Ovary (tissue), 9 donors: ENCODE results near the gene WWTR1. TPM values are rescaled to one million over a fixed set of nuclear protein-coding genes. Genes with fewer than 3 reads are reported as not detected.

Source experiments
- DNase-seq, 5 donors: peaks; one replicate each; pipeline ENCODE4 v3.0.0-alpha.2; 2019 to 2020
- H3K27ac ChIP-seq, 2 donors: fragments of 200-600 bp; one replicate each; pipeline versions ENCODE4 v1.5.1 to v1.8.0; 2019 to 2022
- H3K27me3 ChIP-seq: fragments of 200-600 bp; one replicate; pipeline ENCODE4 v1.8.0; 2022
- H3K36me3 ChIP-seq: fragments of 200-600 bp; sonication (generic); one replicate; pipeline ENCODE4 v1.5.1; 2019
- H3K4me1 ChIP-seq: one replicate; pipeline ENCODE4 v1.8.1; 2013; ENCODE audit warnings: mild to moderate bottlenecking, moderate library complexity; ENCODE audit not compliant: insufficient read depth
- H3K4me3 ChIP-seq: fragments of 200-600 bp; sonication (generic); one replicate; pipeline ENCODE4 v1.5.1; 2017
- H3K9me3 ChIP-seq, 2 donors: fragments of 200-600 bp in 1 of 2; sonication (generic) in 1 of 2; one replicate each; pipeline versions ENCODE4 v1.5.1 to v1.8.1; 2013 to 2019; ENCODE audit warnings: mild to moderate bottlenecking in 1 of 2, moderate library complexity in 1 of 2
- CTCF ChIP-seq, 3 donors: fragments of 450-650 bp in 2 of 3; fragments of 200-600 bp in 1 of 3; IDR thresholded peaks; one replicate each; pipeline versions ENCODE4 v1.5.1 to v1.8.0; 2016 to 2022; ENCODE audit warnings: antibody characterized with exemption in 3 of 3, mild to moderate bottlenecking in 1 of 3
- EP300 ChIP-seq: sonication (generic); formaldehyde crosslinking; IDR thresholded peaks from one replicate; pipeline ENCODE4 v1.6.1; 2017; ENCODE audit warnings: antibody characterized with exemption
- POLR2A ChIP-seq: fragments of 450-650 bp; IDR thresholded peaks from one replicate; pipeline ENCODE4 v1.6.1; 2017; ENCODE audit warnings: antibody characterized with exemption, mild to moderate bottlenecking, moderate library complexity
- WGBS, 3 donors: extraction: QIAGEN DNeasy Blood & Tissue Kit in 1 of 3; methylation state at CpG; one replicate each; pipeline versions ENCODE4 v1.1.5 to v1.1.7; 2013 to 2017; 5-methylcytosine and 5-hydroxymethylcytosine counted together
- intact Hi-C, 4 donors: fragments of 100-400 bp; cut with DNase I; formaldehyde crosslinking; loops; one replicate each; pipeline versions ENCODE4 v1.11.0 to v1.15.1; 2022 to 2023
- polyA plus RNA-seq, 2 donors: library from polyadenylated mRNA; stranded (reverse); fragments of 200-250 nt in 1 of 2; fragments of 350-450 nt in 1 of 2; fragmentation: Illumina TruSeq in 1 of 2; extraction: RNeasy Lipid Tissue Mini Kit (QIAGEN cat#74804) in 1 of 2; gene quantifications; one replicate each; pipeline ENCODE4 v1.2.3, GENCODE V29; 2013 to 2014
- total RNA-seq, 7 donors: library from RNA; depleted of rRNA in 2 of 7; stranded (reverse); fragments of >200 nt in 2 of 7; fragmentation: NEBNext Ultra II Directional in 3 of 7; extraction: Animal tissue kit (Norgen Biotek cat#: 25700) in 3 of 7; gene quantifications; one replicate each; pipeline versions ENCODE4 v1.1.0 to v1.2.4, GENCODE V29; 2016 to 2023
- donor health status: DM: no; HTN: no; CAD: no; lungs with moderate emphysema.
- donor health status: DM: no; HTN: no; CAD: no.
- donor health status: Bipolar disorder and iron deficiency.
- donor health status: DM: yes; HTN: yes; CAD: no.
- donor health status: DM: no; HTN: no; CAD: no.
- donor health status: DM: yes; HTN: yes; CAD: no.

Gene WWTR1
- total and polyA plus RNA-seq, 9 donors = 65.4 to 160 (median 96.4) TPM

- Histone ChIP-seq H3K4me3 (no peak overlapping the region), H3K27ac (no peak overlapping the region), H3K9me3 (no peaks in the 10 kb centered on the region), H3K36me3 (no peaks in the 10 kb centered on the region), H3K4me1 (no peaks in the 10 kb centered on the region), H3K27me3 (no peaks in the 10 kb centered on the region)
- 69 to 94% (median 90%) methylated on average over 6 of the region's 6 CpGs for WGBS, 3 donors
- intact Hi-C loops = loop anchor here in 1 of 4 donors (10.0 kb wide), 2 partner anchors 140 to 310 kb away; no protein-coding TSS in a partner anchor
- TF ChIP-seq CTCF (IDR thresholded peaks at IDR 0.05) (no peak), POLR2A (no peak), EP300 (no peak)
- no peak for DNase-seq
Observed at GRCh38 chr3:149494759-149495580, 162.9 kb downstream of the WWTR1 start.

DNA sequence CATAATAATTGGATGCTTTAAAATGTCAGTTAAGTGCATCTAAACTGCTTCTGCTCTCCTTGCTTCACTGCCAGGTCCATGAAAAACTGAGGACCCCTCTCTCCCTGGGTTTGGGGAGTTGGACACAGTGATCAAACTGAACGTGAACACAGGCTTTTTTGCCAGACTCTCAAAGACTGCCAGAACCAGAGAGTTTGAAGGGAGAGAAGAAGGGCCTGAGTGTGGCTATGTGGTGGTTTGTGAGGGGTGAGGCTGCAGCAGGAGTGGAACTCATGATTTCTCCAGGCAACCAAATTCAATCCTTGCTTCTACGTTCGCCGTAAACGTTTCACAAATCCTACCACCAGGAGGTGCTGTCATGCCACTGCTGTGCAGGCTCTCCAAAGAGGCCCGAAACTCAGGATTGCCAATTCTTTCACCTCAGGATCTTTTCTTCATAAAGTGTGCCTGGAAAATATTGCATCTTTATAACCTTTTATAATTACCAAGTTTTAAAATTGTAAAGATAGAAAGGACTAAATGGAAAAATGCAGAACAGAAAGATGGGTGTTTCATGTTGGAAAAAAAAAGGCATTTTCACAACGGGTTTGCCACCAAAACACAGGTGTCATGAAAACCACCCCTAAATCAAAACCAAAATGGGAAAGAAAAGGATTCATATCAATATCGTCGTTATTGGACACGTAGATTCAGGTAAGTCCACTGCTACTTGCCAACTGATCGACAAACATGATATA is 163.6 kb downstream of the WWTR1 start:
- H3K27me3 ChIP-seq = no peaks in the 10 kb centered on the region
- intact Hi-C loops = loop anchor here in 1 of 4 donors (10.0 kb wide), 2 partner anchors 139 to 311 kb away; no protein-coding TSS in a partner anchor
- H3K4me1 ChIP-seq = no peaks in the 10 kb centered on the region
- H3K36me3 ChIP-seq = no peaks in the 10 kb centered on the region
- H3K27ac ChIP-seq = no peak overlapping the region
- 29 to 36% (median 35%) methylated on average over 11 of the region's 11 CpGs for WGBS, 3 donors
- H3K9me3 ChIP-seq = no peaks in the 10 kb centered on the region
- TF ChIP-seq CTCF (IDR thresholded peaks at IDR 0.05) (peak; percentile 65 to 77 (median 72)), POLR2A (no peak)
- H3K4me3 ChIP-seq = no peak overlapping the region
- DNase-seq = peak; percentile 62 to 80 (median 71)

DNA sequence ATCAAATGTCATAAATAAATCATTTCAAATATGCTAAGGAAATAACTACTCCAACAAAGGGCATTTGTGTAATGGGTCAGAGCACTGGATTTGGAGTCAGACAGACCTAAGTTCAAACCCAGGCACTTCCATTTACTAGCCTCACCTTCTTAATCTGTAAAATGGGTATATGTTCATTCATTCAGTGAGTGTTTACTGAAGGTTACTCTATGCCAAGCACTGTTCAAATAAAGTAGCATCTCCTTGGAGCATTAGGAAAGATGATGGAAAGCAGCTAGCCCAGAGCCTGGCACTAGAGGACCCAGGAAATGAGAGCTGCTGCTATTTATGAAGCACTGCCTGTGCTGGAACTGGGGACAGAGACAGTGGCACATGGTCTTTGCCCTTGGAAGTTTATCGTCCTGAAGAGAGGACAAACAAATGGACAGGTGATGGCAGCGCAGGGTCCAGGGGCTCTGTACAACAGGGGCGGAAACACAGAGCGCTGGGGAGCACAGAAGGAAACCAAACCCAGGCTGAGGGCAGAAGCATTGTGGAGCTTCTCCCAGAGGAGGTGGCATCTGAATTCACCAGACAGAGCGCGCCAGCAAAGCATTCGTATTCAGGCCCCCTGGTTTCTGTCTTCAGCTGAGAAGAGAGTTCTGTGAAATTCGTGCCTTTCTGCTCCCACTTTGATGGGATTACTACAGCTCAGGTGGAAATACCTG is 164.4 kb downstream of the WWTR1 start:
- intact Hi-C loops = loop anchor here in 1 of 4 donors (10.0 kb wide), 2 partner anchors 139 to 311 kb away; no protein-coding TSS in a partner anchor
- H3K9me3 ChIP-seq = no peaks in the 10 kb centered on the region
- no peak overlapping the region for H3K27ac ChIP-seq
- DNase-seq = no peak
- no peaks in the 10 kb centered on the region for H3K36me3 ChIP-seq
- H3K27me3 ChIP-seq = no peaks in the 10 kb centered on the region
- no peak overlapping the region for H3K4me3 ChIP-seq
- 86 to 89% (median 88%) methylated on average over 8 of the region's 8 CpGs for WGBS, 3 donors
- no peaks in the 10 kb centered on the region for H3K4me1 ChIP-seq
- TF ChIP-seq EP300 = no peak
- no peak for TF ChIP-seq CTCF (IDR thresholded peaks at IDR 0.05)
- TF ChIP-seq POLR2A = no peak

DNA sequence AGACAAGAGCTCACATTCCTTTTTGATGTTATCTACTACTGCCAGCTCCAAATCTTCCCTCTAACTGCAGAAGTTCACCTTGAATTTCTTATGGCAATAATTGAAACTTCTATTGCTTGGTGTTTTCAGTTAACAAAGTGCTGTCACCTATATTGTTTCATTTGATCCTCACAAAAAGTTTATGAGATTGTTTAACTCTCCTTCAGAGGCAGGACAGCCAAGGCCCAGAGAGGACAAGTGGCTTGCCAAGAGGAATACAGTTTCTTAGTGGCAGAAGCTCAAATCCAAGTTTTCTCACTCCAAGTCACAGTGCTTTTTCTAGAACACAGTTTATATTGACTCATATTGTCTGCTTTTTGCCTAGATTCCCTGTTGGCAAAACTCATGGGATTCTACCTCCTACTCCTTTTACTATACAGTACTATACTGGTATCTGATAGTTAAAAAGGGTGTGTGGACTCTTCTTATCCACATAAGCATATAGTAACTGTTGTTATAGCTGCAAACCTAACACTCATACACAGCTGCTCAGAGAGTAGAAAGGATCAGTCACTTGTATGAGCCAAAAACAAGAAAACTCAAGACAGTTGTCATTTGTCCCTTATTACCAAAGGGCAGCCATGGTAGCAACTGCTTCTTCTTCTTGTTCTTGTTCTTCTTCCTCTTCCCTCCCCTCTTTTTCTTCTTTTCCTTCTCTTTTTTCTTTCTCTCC is 167.4 kb downstream of the WWTR1 start:
- TF ChIP-seq POLR2A (no peak), CTCF (IDR thresholded peaks at IDR 0.05) (no peak), EP300 (no peak)
- no peak overlapping the region for H3K4me3 ChIP-seq
- H3K4me1 ChIP-seq = no peaks in the 10 kb centered on the region
- H3K27ac ChIP-seq = no peak overlapping the region
- intact Hi-C loops = loop anchor here in 1 of 4 donors (10.0 kb wide), 2 partner anchors 136 to 314 kb away; no protein-coding TSS in a partner anchor
- no peaks in the 10 kb centered on the region for H3K36me3 ChIP-seq
- no peaks in the 10 kb centered on the region for H3K9me3 ChIP-seq
- no peaks in the 10 kb centered on the region for H3K27me3 ChIP-seq
- DNase-seq = no peak
